GM19455 (cell line): Measurements from ENCODE around the gene NUDT3.
A peak's percentile ranks its signal among the peaks of the same experiment; 100 is the strongest.
"Not testable (repeated sequence)": the region's sequence is repeated elsewhere in the genome, so short reads cannot be mapped to it uniquely, and the experiment has no call there.

Experiments
- ATAC-seq: cut with Tn5 transposase; IDR thresholded peaks from one replicate; pipeline ENCODE4 v1.9.1; 2021; ENCODE audit not compliant: unreplicated experiment

The NUDT3 gene

GRCh38 chr6:34393191-34393965, 909 bp upstream of the NUDT3 start:
- no peak for ATAC-seq

- ATAC-seq = peak; percentile 10
These were observed 528 bp downstream of the NUDT3 start for GRCh38 chr6:34391786-34392496.

GRCh38 chr6:34391473-34391785, 1.0 kb downstream of the NUDT3 start:
- no peak for ATAC-seq

- no peak for ATAC-seq
These were observed 1.7 kb downstream of the NUDT3 start for GRCh38 chr6:34390531-34391472.

- no peak for ATAC-seq
These were observed 3.4 kb downstream of the NUDT3 start for GRCh38 chr6:34389034-34389433.

GRCh38 chr6:34388421-34388820, 4.0 kb downstream of the NUDT3 start:
- ATAC-seq = no peak

GRCh38 chr6:34386316-34387137, 5.9 kb downstream of the NUDT3 start:
- no peak for ATAC-seq

GRCh38 chr6:34385793-34386195, 6.7 kb downstream of the NUDT3 start:
- no peak for ATAC-seq

- no peak for ATAC-seq
These were observed 7.9 kb downstream of the NUDT3 start for GRCh38 chr6:34384321-34385153.

- ATAC-seq = no peak
These were observed 8.7 kb downstream of the NUDT3 start for GRCh38 chr6:34383656-34384320.

GRCh38 chr6:34383161-34383631, 9.3 kb downstream of the NUDT3 start:
- ATAC-seq = no peak

- ATAC-seq = no peak
These were observed 11.4 kb downstream of the NUDT3 start for GRCh38 chr6:34381081-34381480.

GRCh38 chr6:34378470-34378869, 14.0 kb downstream of the NUDT3 start:
- ATAC-seq = no peak

GRCh38 chr6:34377984-34378383, 14.5 kb downstream of the NUDT3 start:
- ATAC-seq = no peak

- ATAC-seq = not testable (repeated sequence)
These were observed 14.9 kb downstream of the NUDT3 start for GRCh38 chr6:34377571-34377970.

- ATAC-seq = no peak
These were observed 16.6 kb downstream of the NUDT3 start for GRCh38 chr6:34375833-34376232.

- ATAC-seq = no peak
These were observed 18.0 kb downstream of the NUDT3 start for GRCh38 chr6:34374508-34374907.

- ATAC-seq = no peak
These were observed 18.4 kb downstream of the NUDT3 start for GRCh38 chr6:34374069-34374468.

- ATAC-seq = no peak
These were observed 19.0 kb downstream of the NUDT3 start for GRCh38 chr6:34373511-34373910.
